Measurements from ENCODE around the gene CRYBB2.
A peak's percentile ranks its signal among the peaks of the same experiment; 100 is the strongest.
"Not testable (repeated sequence)": the region's sequence is repeated elsewhere in the genome, so short reads cannot be mapped to it uniquely, and the experiment has no call there.

Gene CRYBB2, protein sequence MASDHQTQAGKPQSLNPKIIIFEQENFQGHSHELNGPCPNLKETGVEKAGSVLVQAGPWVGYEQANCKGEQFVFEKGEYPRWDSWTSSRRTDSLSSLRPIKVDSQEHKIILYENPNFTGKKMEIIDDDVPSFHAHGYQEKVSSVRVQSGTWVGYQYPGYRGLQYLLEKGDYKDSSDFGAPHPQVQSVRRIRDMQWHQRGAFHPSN

DNA sequence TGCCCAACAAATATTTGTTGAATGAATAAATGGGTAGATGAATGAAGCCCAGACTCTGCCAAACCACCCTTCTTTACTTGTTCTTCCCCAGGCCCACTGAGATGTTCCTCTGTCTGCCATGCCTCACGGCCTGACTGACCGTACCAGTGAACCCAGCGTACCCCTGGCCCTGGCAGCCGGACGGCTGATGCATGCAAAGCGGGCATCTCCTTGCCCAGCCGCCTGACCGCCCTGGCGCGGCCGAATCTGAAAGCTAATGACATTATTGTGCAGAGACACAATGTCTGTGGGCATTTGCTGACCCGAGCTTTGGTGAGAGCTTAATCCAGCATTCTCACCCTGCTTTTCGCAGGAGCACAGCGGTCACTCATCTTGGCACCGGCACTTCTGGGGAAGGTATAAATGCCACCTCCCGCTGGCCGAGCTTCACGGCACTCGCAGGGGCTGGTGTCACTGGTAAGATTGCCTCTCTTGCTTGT, at the start of gene CRYBB2:
CRYBB2 (plus strand) TSS at position 429 of the 479 bp plus-strand sequence. CDS start 1,791 bp downstream, outside the sequence.
- in situ Hi-C loops (cut with HindIII; ENCODE audit: low pct_ligation_motif_present, low pct_unique_long_range_greater_than_20kb, low sequenced_read_pairs): no loop called here
- DNase-seq: no peak

DNA sequence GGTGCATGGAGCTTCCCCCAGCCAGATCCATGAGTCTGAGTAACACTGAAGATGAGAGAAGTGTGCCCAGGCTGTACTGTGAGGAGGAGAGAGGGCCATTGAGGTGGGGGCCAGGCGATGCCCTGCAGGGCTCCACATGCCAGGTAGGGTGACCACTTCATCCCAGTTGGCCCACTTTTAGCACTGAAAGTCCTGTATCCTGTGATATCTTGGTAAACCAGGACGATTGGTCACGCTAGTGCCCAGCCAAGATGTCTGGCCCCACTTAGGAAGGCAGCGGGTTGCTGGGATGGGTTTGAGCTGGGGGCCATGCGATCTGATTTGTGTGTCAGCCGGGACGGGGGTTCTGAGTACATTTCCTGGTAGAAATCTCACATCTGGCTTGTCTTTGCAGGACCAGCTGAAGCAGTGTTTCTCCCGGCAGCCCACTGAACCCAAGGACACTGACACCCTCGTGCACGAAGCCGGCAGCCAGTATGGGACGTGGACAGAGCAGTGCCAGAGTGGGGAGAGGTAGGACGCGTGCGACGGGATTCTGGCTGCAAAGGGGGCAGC, 48.9 kb upstream of the CRYBB2 start:
- no peak for DNase-seq
- in situ Hi-C loops (cut with HindIII; ENCODE audit: low pct_ligation_motif_present, low pct_unique_long_range_greater_than_20kb, low sequenced_read_pairs): no loop called here

DNA sequence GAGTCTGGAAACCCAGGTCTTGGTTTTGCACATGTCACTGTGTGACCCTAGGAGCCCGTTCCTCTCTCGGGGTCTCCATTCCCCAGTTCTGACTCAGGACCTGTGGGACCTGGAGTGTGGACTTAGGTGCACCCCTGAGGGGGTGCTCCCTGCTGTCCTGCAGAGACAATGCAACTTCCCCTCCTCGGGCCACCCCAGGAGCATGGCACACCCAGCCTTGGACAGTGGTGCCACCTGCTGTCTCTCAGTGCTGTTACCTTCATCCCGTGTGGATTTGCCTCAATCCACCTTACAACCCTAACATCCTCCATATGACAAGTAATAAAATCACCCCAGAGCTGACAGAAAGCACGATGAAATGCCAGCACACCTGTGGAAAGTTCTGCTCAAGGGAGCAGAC, 47.3 kb upstream of the CRYBB2 start:
- peak; percentile 24 for DNase-seq
- in situ Hi-C loops (cut with HindIII; ENCODE audit: low pct_ligation_motif_present, low pct_unique_long_range_greater_than_20kb, low sequenced_read_pairs): no loop called here

DNA sequence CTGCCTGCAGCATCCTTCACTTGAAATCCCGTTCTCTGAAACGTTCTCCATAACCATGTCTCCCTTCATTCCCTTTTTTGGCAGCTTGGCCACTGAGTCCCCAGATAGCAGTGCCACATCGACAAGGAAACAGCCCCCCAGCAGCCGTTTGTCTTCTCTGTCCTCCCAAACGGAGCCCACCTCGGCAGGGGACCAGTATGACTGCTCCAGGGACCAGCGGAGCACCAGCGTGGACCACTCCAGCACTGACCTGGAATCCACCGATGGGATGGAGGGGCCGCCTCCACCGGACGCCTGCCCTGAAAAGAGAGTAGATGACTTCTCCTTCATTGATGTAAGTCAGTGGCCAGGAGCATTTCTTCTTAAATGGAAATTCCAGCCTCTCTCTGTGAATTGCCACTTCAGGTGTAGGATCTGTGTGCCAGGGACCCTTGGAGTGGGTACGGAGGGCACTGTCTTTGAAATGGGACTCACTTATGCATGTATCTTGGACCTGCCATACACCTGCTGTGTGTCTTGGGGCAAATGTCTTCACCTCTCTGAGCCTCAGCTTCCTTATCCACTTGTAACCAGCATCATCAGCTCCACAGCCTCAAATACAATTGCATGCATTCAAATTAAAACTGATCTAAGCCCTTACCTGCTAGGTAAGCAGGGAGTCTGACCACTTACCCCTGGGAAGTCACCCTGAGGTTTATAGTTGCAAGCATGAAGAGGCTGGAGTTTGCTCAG, 45.1 kb upstream of the CRYBB2 start:
- in situ Hi-C loops (cut with HindIII; ENCODE audit: low pct_ligation_motif_present, low pct_unique_long_range_greater_than_20kb, low sequenced_read_pairs): no loop called here
- DNase-seq: no peak

DNA sequence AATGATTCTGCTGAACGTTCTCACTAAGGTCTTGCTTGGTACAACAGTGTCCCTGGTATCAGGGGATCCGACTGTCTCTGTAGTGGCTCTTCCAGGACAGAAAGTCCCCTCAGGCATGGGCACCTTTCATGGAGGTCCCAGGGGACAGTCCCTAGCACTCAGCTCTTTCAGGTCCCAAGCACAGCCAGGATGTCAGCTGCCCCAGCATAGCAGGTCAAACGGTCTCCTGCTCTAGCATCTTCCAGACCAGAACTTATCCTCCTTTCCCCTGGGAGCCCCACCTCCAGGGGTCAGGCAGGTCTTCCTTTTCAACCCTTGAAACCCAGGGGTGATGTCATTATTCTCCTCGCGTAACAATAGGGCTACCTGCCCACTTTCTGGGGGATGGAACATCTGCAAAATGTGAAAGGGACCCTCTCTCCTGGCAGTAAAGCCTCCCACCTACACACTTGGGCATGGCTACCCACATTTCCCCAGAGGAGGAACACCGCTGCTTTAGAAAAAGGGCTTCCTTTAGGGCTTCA, 44.5 kb upstream of the CRYBB2 start:
- DNase-seq: no peak
- in situ Hi-C loops (cut with HindIII; ENCODE audit: low pct_ligation_motif_present, low pct_unique_long_range_greater_than_20kb, low sequenced_read_pairs): no loop called here

DNA sequence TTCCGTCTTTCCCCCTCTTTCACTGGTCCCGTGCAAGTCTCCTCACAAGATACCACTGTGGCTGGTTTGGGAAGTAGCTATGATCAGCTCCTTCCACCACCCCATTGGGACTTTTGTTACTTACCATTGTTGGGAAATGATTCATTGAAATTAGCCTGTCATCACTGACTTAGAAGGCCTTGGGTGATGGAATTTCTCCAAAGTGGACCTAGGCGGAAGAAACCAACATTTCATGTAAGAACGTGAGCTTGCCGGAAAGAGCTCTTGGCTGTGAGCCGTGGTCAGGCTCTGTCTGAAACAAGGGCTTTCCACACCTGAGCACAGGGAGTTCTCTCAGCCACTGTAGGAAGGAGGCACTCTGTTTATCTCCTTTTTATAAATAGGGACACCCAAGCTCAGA, 43.3 kb upstream of the CRYBB2 start:
- no peak for DNase-seq
- in situ Hi-C loops (cut with HindIII; ENCODE audit: low pct_ligation_motif_present, low pct_unique_long_range_greater_than_20kb, low sequenced_read_pairs): no loop called here

DNA sequence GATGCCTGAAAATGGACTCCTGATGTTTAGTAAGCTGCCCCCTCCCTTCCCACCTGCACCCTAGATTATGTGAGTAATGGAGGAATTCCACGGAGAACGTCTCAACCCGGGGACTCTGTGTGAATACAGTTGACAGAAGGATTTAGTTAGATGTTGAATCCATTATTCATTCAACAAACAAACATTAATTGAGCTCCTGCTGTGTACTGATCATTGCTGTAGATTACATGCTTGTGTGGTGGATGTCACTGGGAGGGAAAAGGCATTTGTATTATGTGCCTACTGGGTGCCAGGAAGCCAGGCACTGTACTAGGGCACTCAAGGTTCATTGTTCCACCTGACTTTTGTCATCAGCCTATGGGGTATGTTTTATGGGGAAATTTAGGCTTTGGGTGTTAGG, 42.6 kb upstream of the CRYBB2 start:
- DNase-seq: no peak
- in situ Hi-C loops (cut with HindIII; ENCODE audit: low pct_ligation_motif_present, low pct_unique_long_range_greater_than_20kb, low sequenced_read_pairs): no loop called here

DNA sequence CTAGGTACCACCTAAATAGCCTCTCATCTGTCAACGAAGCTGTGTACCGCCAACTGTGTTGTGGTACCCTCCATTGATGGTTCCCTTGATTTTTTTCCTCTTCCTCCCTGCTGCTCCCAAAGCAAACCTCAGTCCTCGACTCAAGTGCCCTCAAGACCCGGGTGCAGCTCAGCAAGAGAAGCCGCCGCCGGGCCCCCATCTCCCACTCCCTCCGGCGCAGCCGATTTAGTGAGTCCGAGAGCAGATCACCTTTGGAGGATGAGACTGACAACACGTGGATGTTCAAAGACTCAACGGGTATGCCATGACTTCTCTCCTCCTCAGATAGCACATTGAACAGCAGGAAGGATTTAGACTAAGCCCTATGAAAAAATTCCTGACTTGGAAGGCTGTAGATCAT, 42.2 kb upstream of the CRYBB2 start:
- DNase-seq: no peak
- in situ Hi-C loops (cut with HindIII; ENCODE audit: low pct_ligation_motif_present, low pct_unique_long_range_greater_than_20kb, low sequenced_read_pairs): no loop called here

DNA sequence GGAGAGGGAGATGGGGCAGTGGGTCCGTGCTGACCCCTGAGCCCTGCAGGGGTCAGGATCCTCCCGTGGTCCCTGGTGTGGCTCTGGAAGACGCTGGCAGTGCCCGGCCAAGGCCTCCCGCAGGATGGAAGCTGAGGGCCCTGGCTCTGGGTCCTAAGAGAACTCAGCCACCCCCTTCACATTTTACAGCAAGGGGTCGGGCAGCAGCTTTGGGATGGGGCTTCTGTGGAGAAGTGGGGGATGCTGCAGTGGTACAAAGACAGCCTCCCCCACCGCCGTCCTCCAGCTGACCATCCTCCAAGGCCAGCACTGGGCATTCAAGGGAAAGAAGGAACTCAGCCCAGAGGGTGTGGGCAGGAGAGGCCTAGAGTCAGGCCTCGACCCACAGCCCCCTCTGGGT, 41.5 kb upstream of the CRYBB2 start:
- in situ Hi-C loops (cut with HindIII; ENCODE audit: low pct_ligation_motif_present, low pct_unique_long_range_greater_than_20kb, low sequenced_read_pairs): no loop called here
- no peak for DNase-seq

DNA sequence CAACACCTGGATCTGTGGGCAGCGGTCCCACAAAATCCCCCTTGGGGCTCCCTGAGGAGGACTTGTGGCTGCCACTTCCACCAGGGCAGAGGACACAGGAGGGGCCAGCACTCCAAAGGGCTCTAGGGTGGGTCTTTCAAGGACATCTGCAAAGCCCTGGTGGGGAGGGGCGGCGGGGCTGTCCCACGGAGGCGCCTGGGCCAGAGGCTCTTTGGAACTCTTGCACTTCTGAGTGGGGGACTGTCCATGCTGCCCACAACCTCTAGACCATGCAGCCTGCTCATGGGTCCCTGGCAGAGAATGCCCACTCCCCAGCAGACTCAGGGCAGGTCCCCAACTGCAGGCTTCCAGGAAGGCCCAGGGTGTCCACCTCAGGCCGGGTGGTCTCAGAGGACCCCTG, 41.1 kb upstream of the CRYBB2 start:
- DNase-seq; in situ Hi-C loops (cut with HindIII; ENCODE audit: low pct_ligation_motif_present, low pct_unique_long_range_greater_than_20kb, low sequenced_read_pairs): not testable (repeated sequence)

DNA sequence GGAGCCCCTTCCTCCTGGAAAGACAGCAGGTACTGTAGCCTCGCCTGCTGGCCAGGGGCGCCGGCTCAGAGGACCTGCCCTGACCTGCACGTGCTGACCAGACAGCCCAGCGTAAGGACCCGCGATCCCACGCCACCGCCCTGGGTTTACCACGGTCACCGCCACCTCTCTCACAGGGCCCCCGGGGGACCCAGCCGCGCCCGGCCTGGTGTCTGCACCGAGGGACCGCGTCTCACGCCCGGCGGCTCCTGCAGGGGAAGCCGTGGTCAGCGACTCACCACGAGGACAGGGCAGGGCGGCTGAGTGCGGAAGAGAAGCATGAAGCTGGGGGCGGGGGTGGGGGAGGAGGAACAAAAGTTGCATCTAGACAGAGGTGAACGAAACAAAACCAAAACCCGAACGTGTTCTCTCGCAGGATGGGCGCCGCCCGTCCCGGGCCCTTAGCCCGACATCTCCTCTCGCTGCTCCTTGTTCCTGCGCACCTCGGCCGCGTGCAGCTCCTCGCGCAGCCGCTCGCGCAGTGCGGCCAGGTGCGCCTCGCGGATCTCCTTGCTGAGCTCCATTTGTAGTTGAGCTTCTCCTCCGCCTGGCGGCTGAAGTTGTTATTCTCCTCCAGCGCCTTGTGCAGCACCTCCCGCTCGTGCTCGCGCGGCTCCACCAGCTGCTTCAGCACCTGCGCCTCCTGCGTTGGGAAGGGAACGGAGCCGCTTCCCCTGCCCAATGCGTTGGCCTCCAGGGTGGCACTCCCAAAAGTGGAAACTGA, 40.4 kb upstream of the CRYBB2 start:
- DNase-seq; in situ Hi-C loops (cut with HindIII; ENCODE audit: low pct_ligation_motif_present, low pct_unique_long_range_greater_than_20kb, low sequenced_read_pairs): not testable (repeated sequence)

DNA sequence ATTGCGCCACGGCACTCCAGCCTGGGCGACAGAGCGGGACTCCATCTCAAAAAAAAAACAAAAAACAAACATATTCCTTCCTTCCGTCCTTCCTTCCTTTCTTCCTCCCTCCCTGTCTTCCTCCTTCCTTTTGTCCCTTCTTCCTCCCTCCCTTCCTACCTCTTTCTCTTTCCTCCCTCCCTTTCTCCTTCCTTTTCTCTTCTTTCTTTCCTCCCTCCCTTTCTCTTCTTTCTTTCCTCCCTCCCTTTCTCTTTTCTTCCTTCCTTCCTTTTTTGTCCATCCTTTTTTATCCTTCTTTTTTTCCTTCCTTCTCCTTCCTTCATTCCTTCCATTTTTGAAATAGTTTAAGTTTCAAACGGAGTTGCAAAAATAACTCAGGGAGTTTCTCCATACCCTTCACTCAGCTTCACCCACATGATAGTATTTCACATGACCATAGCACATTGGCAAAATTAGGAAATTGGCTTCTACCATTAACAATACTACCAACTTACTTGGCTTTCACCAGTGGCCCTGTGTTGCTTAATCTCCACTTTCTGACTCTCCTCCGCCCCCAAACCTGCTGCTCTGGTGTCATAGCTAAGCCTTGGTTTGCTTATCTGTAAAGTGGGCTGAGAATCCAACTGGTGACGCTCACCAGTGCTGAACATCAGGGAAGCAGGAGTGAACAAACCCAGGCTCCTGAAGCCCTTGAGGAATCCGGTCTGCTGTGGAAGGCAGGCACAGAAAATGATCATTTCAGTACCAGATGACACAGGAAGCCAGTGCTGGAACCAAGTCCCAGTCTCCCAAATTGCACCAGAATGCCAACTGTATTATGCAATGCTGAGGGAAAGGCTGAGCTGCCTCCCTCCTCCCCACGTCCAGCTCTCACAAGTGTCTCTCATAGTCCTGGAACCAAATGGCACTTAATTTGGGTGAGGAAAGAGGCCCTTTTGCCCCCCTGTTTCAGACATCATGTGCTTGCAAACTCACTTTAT, 37.0 kb upstream of the CRYBB2 start:
- no peak for DNase-seq
- in situ Hi-C loops (cut with HindIII; ENCODE audit: low pct_ligation_motif_present, low pct_unique_long_range_greater_than_20kb, low sequenced_read_pairs): no loop called here

DNA sequence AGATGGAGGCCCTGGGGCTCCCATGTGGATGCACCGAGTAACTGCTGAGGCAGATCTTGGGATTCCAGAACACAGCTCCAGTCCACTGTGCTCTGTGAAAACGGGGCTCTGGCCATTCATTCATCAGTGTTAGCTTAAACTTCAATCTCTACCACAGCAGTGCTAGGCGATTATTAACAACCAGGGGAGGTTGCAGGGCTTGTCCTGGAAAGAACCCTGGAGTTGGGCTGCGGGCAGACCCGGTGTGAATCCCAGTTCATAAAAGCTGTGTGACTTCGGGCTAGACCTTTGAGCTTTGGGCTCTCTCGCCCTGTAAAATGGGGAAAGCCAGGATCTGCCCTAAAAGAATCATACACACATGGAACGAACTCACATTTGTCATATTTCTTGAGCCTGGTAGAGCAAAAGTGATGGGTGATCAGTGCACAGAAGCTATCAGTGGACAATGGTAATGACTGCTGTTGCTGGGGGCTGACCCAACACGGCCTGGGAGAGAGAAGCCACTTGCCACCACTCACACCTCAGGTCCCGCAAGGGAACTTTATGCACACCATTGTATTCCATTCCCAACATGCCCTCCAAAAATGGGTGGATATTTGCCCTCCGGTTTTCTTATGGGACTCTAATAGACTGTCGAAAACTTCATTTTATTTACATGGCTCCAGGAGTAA, 35.4 kb upstream of the CRYBB2 start:
- in situ Hi-C loops (cut with HindIII; ENCODE audit: low pct_ligation_motif_present, low pct_unique_long_range_greater_than_20kb, low sequenced_read_pairs): no loop called here
- peak; percentile 45 for DNase-seq

DNA sequence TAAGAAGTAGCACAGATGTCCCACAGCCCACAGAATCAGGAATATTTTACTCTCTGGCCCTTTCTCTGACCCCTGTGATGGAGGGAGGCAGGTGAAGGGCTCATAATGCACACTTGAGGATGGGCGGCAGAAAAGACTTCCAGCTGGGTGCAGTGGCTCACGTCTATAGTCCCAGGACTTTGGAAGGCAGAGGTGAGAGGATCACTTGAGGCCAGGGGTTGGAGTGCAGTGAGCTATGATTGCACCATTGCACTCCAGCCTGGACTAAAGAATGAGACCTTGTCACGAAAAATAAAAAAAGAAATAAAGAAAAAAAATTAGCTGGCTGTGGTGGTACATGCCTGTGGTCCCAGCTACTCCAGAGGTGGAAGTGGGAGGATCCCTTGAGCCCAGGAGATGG, 33.3 kb upstream of the CRYBB2 start:
- in situ Hi-C loops (cut with HindIII; ENCODE audit: low pct_ligation_motif_present, low pct_unique_long_range_greater_than_20kb, low sequenced_read_pairs): no loop called here
- DNase-seq: no peak

DNA sequence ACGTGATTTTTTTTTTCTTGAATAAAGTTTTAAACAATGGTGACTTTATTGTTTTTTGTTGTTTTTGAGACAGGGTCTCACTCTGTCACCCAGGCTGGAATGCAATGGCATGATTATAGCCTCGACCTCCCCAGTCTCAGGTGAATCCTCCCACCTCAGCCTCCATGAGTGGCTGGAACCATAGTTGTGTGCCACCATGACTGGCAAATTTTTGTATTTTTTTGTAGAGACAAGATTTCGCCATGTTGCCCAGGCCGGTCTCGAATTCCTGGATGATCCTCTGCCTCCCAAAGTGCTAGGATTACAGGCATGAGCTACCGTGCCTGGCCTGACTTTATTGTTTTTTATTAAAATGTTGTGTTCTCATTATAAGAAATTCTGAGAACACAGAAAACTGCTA, 32.0 kb upstream of the CRYBB2 start:
- no peak for DNase-seq
- in situ Hi-C loops (cut with HindIII; ENCODE audit: low pct_ligation_motif_present, low pct_unique_long_range_greater_than_20kb, low sequenced_read_pairs): no loop called here

DNA sequence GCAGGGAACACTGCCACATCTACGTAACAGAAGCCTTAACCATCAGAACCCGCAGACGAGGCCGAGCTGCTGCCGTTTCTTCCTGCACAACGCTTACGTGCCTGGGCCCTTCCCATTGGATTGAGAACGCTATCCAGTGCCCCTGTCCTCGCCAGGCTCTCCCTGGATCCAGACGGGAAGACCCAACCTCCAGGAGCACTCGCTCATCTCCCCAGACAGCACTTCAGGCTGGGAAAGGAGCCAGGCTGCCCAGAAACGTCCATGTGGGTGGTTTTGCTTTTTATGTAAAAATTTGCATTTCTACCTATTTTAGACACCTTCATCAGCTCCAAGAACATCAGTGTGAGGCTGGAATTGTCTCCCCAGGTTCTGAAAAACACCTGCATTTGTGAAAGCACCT, 27.0 kb upstream of the CRYBB2 start:
- in situ Hi-C loops (cut with HindIII; ENCODE audit: low pct_ligation_motif_present, low pct_unique_long_range_greater_than_20kb, low sequenced_read_pairs): no loop called here
- no peak for DNase-seq

DNA sequence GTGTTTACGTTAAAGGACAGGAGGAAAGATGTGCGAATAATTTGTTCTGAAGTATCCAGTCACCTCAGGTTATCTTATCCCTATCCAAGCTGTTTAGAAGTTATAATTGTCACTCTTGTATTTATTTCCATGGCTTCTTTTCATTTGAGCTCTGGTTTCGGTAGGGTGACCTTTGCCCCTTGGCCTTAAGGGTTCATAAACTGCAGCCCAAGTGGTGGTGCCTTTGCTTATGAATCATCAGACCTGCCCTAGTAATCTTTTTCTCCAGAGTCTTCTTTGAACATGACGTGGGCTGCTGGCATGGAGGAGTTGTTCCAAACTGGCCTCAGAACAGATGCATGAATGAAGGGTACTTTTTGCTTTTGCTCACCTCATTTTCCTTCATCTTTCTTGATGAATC, 26.3 kb upstream of the CRYBB2 start:
- DNase-seq: no peak
- in situ Hi-C loops (cut with HindIII; ENCODE audit: low pct_ligation_motif_present, low pct_unique_long_range_greater_than_20kb, low sequenced_read_pairs): no loop called here
